Measurements from ENCODE around the gene TTC28.
"Not testable (repeated sequence)": the region's sequence is repeated elsewhere in the genome, so short reads cannot be mapped to it uniquely, and the experiment has no call there.

TTC28 gene

GRCh38 chr22:28398981-28399380 is 280.7 kb downstream of the TTC28 start:
- no peak for DNase-seq

GRCh38 chr22:28398355-28398754 is 281.3 kb downstream of the TTC28 start:
- no peak for DNase-seq

GRCh38 chr22:28397306-28397705 is 282.3 kb downstream of the TTC28 start:
- no peak for DNase-seq

GRCh38 chr22:28395920-28396753 is 283.5 kb downstream of the TTC28 start:
- no peak for DNase-seq

GRCh38 chr22:28395520-28395919 is 284.1 kb downstream of the TTC28 start:
- no peak for DNase-seq

GRCh38 chr22:28394513-28395110 is 285.0 kb downstream of the TTC28 start:
- no peak for DNase-seq

- no peak for DNase-seq
Measured at GRCh38 chr22:28381429-28382167, 298.0 kb downstream of the TTC28 start.

GRCh38 chr22:28379951-28380350 is 299.7 kb downstream of the TTC28 start:
- no peak for DNase-seq

GRCh38 chr22:28379075-28379779 is 300.4 kb downstream of the TTC28 start:
- DNase-seq, result no peak

GRCh38 chr22:28375761-28376534 is 303.7 kb downstream of the TTC28 start:
- no peak for DNase-seq

- DNase-seq, result no peak
Measured at GRCh38 chr22:28373831-28374230, 305.8 kb downstream of the TTC28 start.

- DNase-seq, result no peak
Measured at GRCh38 chr22:28369854-28370253, 309.8 kb downstream of the TTC28 start.

- DNase-seq, result no peak
Measured at GRCh38 chr22:28366856-28367255, 312.8 kb downstream of the TTC28 start.

- DNase-seq, result no peak
Measured at GRCh38 chr22:28365371-28365770, 314.3 kb downstream of the TTC28 start.

- not testable (repeated sequence) for DNase-seq
Measured at GRCh38 chr22:28364105-28364504, 315.5 kb downstream of the TTC28 start.

GRCh38 chr22:28360939-28361338 is 318.7 kb downstream of the TTC28 start:
- DNase-seq, result no peak

GRCh38 chr22:28358312-28358711 is 321.3 kb downstream of the TTC28 start:
- no peak for DNase-seq

- no peak for DNase-seq
Measured at GRCh38 chr22:28357193-28357592, 322.4 kb downstream of the TTC28 start.

- DNase-seq, result no peak
Measured at GRCh38 chr22:28351476-28351875, 328.2 kb downstream of the TTC28 start.

- DNase-seq, result no peak
Measured at GRCh38 chr22:28348613-28349609, 330.7 kb downstream of the TTC28 start.

- DNase-seq, result no peak
Measured at GRCh38 chr22:28346308-28346707, 333.3 kb downstream of the TTC28 start.

Data from CD4-positive, alpha-beta T cell treated with Interleukin-10 for 1 hour (primary cell).